HuH-7 (cell line): ENCODE measurements around the gene NTNG2.

Experiments used
- DNase-seq: peaks from one replicate; pipeline ENCODE4 v3.0.0; 2011; ENCODE audit warnings: low spot score

NTNG2 gene

DNA sequence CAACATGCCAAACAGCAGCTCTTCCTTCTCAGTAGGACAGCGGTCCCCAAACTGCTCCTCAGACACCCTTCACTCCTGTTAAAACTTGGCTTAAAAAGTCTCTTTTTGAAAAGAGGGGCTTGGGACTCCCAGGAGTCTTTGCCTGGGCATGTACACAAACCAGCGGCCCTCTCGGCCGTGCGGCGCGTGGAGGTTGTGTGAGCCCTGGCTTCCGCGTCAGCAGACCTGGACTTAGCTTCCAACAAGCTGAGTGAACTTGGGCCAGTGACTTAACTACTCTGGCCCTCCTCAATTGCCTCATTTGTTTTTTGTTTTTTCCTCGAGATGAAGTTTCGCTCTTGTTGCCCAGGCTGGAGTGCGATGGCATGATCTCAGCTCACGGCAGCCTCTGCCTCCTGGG is 15.3 kb upstream of the NTNG2 start:
- DNase-seq: no peak

DNA sequence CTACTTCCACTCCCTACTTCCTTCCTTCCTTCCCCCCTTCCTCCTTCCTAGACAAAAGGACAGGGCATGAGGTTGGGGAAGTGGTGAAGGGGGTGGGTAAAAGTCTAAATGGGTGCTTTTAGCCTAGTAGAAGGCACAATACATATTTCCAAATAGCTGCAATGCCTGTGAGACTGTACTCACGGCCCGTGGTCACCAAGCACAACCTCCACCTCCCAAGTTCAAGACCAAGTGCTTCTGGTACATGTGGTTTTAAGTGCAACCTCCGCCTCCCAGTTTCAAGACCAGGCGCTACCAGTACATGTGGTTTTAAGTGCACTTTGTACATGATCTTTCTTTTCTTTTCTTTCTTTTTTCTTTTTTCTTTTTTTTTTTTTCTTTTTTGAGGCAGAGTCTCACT is 14.5 kb upstream of the NTNG2 start:
- no peak for DNase-seq

DNA sequence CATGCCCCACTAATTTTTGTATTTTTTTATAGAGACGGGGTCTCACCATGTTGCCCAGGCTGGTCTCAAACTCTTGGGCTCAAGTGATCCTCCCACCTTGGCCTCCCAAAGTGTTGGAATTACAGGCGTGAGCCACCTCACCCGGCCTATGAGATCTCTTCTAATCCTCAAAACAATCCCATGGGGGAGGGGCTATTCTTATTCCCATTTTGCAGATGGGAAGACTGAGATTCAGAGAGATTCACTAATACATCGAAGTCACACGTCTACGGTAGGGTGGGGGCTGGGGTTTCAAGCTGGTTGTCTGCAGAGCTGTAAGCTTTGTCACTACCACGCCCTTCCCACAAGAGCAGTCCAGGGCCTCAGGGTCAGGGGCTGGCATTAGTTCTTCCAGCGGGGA is 14.0 kb upstream of the NTNG2 start:
- DNase-seq: no peak

DNA sequence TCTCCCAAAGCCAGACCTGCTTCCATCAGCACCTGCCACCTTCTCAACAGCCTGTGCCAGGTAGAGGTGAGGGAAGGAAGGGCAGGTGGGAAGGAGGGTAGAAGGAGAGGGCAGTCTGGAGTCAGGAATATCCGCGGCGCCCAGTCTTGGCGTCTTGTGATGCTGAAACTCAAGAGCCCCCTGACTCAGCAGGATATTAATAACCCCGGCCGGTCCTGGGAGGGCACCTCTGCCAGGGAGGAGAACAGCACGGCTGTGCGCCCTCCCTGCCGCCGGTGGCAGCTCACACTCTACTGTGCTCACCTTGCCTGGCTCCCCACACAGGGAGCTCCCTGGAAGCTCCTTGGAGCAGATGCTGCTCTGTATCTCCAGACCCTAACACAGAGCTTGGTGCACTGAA is 11.6 kb upstream of the NTNG2 start:
- no peak for DNase-seq

DNA sequence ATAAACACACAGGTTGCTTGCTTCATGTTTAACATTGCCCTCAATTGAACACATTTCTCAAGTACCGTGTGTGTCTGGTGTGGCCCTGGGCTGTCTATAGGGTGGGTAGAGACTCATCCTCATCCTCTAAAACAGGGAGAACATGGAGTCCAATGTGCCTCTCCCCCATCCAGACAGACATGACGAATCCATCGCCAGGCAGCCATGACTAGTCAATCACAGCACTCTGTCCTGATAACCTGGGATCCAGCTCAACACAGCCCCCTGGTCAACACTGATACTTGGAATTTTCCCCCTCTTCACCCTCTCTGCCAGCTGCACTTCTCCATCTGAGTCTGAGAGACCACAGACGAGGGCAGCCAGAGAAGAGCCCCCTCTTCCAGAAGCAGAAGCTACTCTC is 10.7 kb upstream of the NTNG2 start:
- DNase-seq: no peak

DNA sequence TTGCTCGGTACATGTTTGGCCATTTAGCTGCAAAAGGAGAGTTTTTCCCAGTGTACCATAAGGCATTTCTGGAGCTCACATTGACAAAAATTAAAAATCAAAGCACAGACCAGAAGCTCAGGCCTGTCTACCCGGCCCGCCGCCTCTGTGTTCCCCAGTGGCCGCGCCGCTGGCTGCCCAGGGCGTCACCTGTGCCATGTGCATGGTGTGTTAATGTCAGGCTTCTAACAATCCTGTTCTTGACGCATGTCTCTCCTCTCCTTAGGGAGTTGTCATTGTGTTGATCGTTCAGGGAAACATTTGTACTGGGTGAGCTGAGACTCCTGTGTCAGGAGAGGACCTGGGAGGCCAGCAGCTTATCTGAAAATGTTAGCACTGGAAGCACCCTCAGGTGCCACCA is 9.6 kb upstream of the NTNG2 start:
- no peak for DNase-seq

DNA sequence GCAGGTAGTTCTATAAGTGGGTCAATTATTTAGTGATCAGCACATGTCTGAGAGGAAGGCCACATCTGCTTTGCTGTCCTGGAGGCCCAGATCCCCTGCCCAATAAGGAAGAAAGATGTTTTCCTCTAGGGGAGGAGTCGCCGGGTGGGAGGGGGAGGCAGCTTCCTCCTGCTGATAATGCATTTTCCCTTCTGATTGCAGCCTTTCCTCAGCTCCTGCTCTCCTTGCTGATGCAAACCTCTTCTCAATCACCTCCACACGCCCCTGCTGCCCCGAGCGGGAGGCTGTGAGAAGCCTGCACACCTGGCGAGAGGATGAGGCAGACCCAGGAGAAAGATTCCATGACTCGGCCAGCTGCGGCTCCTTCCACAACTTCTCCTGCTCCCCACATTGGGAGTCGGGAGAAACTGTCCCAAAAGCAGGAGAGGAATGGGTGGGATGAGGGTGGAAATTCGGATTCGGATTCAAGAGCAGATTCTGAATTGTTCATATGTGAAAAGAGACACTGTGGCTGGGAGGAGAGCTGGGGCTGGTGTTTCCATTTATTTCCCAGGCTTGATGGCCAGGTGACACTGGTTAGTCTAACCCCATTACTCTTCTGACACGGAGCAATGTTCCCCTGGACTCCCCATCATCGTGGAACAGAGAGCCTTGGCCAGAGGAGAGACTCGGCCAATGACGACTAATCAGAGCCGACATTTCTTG is 6.8 kb upstream of the NTNG2 start:
- no peak for DNase-seq

DNA sequence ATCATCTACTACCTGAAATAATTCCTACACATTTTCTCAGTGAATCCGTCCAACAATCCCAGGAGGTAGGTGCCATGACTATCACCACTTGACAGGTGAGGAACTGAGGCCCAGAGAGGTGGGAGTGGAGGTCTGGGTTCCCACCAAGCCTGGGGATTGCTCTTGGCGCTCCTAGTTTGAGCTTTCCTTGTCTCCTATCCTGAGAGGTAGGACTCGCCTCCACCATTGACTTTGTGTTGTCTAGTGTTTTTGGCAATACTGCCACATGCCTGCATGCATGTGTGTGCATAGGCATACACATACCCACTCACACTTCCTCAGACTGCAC is 6.3 kb upstream of the NTNG2 start:
- no peak for DNase-seq

DNA sequence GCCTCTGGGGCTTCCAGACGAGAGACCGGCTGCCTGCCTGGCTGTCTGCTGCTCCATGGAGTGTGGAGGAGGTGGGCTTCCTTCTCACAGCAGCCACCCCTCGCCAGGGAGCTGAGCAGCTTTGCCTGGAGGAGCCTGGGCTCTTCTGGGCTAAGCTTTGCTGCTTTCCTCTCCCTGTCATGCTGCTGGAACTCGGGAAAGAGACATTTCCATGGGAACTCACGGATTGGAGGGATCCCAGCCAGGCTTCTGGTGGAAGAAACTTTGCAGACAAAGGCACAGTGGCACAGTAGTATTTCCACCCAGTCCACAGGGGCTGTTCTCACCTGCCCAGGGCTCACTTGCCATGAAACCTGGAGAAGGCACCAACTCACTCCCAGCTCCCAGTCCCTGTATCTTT is 5.6 kb upstream of the NTNG2 start:
- DNase-seq: no peak

DNA sequence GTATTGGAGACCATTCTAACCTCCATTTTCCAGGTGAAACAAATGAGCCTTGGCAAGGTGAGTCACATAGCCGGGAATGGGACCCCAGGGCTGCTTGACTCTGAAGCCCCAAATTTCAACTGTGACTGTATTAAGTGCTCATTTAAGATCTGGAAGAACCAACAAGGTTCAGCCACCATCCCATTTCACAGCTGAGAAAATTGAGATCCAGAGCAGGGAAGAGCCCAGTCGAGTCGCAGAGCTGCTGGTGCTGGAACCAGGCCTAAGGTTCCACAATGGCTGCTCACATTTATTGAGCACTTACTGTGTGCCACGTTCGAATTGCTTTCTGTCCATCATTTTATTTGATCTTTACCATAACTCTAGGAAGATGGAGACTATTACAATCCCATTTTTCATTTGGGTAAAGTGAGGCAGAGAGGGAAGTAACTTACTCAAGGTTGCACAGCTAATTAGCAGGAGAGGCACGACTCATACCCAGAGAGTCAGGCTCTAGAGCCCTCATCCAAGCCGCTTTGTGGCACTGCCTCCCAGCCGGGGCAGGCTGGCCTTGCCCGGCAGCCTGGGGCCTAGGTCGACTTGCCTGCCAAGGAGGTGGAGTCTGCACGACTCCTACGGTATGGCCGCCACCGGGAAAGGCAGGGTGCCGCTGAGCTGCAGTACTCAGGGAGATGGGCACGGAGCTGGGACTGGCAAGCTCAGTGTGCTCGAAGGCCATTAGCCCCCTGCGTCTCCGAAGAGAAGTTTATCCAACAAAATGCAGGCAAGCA is 4.3 kb upstream of the NTNG2 start:
- no peak for DNase-seq

DNA sequence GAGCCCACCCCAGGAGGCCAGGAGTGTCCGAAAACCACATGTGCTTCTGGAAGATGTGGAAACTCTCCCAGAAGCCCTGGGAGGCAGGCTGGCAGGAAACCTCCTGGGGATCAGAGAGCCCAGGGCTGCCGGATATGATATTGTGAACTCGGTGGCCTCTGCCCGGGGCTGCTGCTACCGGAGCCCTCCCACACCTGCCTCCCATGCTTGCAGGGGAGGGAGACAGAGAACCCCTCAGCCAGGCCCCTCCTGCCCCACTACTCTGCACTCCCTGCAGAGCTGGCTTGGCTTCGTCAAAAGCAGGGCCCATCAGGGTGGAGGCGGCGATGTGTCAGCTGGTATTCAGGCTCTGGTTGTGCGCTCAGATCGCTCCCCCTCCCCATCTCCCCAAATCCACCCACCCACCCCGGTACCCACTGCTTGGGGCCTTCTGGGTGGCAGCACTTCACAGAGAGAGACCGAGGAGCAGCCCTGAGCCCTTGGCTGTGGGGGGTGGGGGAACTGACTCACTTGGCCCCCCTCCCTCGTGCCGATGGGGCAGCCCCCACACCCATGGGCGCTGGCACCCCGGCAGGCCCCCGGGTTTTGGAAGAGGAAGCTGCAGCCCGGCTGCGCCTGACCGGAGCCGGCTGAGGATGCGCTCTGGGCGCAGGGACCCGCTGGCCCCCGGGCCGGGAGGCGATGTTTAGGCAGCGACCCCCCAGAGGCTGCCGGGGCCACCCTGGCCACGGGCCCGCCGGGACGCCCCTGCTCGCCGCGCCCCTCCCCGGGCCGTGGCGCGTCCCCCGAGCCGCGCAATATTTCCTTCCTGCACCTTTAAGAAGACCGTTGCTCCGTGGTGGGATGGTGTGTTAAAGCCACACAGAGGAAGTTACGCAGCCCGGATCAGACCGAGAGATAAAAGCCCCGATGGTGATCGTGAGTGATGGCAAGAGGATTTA is 786 bp upstream of the NTNG2 start:
- peak; percentile 70 for DNase-seq

DNA sequence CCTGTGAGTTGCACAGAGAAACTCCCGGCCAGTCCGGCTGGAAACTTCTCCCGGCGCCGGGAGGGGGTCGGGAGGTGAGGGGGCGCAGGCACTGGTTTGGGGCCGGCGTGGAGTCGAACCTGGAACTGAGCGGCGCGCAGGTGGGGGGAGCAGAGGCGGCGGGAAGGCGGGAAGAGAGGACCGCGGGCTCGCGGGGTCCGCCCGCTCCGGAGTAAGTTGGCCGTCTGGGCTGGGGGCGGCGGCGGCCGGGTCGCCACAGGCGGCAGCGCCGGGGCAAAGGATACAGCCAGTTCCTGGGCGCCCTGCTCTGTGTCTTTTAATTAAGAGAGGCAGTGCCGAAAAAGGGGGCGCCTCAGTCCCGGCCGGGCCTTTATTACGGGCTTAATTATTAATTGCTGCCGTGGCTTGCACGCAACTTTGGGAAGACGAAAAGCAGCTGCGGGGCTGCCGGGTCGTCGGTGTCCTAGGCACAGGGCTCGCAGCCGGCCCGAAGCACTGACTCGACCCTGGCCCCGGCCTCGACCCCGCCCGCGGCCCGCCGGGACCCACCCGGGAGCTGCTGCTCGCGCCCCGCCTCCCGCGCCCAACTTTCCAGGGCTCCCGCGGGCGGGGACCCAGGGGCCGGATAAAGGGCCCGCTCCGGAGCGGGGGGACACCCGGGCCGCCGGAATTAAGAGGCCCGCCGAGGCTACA is 1.1 kb downstream of the NTNG2 start:
- no peak for DNase-seq

DNA sequence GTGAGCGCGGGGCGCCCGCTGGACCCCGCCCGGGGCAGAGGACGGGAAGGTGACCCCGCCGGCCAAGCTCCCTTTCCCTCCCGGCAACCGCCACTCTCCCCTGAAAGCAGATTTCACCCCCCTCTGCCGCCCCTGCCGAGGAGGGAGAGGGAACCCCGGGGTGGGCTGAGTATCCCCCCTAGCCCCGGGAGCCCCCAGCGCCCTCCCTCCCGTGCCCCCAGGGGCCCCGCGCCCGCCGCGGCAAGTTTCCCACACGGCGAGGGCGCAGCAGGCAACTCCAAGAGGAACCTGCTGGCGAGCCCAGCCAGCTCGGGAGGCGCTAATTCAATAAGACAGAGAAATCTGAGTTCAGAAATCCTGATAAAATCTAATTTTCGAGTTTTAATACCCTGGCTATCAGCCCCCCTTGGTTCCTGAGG is 1.6 kb downstream of the NTNG2 start:
- DNase-seq: no peak

DNA sequence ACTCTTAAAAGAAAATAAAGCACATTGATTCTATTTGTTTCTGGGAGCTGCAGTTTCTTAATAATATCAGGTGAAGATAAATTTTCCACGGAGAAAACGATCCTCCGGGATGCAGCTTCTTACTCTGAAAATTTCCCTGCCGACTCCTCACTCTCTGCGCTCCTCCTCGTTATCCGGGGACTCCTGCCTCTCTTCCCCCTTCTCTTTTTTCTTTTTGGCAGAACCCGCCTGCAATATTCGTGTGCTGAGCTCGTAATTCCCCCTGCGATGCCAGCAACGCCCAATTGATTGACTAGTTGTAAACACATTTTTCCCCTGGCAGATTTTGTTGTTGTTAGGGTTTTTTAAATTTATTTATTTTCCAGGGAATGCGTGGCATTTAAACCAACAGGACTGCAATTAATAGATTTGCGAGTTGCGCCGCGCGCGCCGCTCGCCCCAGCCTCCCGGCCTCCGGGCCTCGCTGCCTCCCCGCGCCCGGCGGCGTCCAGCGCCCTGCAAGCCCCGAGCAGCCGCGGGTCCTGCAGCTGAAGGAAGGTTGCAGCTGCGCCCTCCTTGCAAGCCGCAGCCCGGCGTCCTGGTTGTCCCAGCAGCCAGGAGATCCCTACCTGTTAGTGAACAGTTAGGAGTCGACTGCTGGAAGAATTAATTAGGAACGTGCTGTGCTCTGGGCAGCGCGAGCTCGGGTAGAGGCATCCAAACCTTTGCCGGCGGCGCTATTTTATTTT is 2.2 kb downstream of the NTNG2 start:
- DNase-seq: no peak

DNA sequence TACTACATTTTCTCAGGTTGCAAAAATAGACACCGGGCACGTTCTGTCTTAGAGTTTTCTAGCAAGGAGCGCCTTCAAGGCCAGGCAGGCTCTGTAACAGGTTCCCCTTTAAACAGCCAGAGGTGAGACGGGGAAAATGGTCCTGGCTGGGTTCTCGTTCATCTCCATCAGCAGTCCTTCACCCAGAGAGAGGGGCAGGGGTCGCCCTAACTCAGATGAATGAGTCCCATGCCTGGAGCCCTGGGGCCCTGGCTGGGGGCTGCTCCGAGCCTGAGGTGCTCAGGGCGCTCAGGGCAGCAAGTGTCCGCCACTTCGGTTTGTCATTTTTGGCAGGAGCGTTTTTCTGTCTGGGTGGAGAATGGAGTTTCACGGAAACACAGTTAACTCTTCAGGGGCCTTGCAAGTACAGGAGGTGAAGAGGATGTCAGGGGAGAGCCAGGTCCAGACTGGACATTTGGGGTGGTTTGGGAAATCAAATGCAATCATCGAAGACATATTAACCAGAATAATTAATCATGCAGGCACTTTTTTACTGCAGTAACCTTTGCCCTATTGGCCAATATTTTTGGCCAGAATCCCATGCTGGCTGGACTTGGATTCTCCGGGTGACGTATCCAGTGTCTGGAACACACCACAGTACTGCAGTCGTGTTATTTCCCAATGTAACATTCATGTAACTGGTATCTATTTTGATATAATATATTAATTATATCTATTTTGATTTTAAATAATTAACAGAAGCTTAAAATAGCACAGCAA is 2.9 kb downstream of the NTNG2 start:
- DNase-seq: no peak

DNA sequence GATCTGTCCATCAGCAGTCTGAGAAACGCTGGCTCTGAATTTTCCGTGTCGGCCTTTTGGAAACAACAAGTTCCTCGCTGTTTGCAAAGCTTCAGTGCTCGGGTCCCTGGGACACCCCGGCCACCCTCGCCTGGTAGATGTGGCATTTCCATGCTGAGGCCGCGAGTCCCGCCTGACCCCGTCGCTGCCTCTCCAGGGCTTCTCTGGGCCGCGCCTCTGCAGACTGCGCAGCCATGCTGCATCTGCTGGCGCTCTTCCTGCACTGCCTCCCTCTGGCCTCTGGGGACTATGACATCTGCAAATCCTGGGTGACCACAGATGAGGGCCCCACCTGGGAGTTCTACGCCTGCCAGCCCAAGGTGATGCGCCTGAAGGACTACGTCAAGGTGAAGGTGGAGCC is 4.7 kb downstream of the NTNG2 start:
- no peak for DNase-seq

DNA sequence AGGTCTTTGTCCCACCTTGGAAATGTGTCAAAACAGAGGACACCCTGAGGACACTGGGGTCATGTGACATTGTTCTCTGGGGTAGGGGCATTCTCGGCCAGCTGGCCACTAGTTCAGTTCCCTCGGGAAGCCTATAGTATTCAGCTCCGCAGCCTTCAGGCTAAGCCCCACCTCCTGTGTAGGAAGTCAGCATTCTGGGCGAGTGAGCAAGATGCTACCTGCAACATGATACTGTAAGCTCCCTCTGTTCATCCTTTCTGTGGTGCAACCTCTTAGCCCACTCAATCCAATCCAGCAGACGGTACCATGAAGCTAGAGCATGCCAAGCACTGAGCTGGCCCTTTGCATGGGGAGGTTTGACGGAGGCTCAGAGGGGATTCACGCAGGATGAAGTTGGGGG is 5.3 kb downstream of the NTNG2 start:
- no peak for DNase-seq

DNA sequence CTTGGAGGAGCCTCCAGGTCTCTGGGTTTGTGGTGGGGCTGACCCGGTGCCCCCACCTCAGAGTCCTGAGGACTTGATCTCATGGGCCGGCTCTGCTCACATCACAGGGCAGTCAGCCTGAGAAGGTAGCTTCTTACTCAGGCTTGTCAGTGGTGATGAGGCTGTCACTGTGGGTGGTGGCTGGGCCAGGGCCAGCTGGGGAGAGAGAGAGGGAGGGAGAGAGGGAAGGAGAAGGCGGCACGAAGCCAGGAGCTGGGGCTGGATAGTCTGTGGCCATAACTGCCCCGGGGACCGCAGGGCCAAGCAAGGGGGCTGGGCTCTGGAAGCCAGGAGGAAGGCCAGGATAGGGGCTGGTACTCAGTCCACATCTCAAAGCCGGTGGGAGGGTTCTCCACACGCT is 6.5 kb downstream of the NTNG2 start:
- no peak for DNase-seq

DNA sequence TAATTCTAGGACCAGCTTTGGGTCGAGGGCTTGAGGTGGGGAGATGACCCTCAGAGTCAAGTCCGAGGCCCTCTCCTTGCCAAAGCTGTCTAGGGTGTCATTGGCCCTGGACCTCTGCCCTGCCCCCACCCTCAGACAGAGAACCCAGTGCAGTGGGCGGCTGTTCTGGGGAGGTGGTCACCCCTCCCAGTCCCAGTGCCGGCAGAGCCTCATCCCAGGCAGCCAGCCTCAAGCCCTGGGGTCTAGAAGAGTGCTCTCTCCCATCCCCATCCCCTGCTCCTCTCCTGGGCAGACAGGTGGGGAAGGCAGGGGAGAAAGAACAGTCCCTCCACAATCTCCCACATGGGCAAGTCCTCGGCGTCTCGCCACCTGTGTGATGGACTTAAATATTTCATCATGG is 7.0 kb downstream of the NTNG2 start:
- no peak for DNase-seq

DNA sequence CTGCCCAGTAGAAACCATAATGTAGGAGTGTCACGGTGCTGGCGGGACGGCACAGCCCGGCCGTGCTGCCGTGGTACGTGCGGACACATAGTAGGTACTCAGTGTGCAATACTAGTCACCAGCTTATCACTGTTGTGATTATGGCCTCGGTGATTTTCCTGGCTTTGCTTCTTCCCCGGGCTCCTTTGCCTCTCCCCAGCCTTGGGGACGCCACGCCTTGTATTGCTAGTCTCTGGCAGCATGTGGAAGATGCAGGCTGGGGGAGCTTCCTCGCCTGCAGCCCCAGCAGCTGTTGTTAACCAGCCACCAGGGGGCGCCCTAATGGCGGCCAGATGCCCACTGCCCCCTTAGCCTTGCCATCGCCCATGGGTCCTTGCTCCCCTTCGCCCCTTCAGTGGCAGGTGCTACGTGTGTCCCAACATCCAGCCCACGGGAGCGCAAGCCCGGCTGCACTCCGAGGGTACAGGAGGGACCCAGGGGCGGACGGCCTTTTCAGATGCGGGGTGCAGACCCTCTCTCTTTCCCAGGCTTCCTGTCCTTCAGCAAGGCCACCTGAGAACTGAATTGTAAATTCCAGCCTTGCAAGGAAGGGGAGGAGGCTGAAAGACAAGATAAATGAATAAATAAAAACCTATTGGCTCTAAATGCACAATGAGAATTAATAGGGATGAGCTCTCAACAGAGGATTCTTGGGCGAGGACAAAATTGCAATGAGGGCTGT is 8.0 kb downstream of the NTNG2 start:
- peak; percentile 79 for DNase-seq
